ENCODE measurements around the gene NBEAL2. TPM values are rescaled to one million over a fixed set of nuclear protein-coding genes. Genes with fewer than 3 reads are reported as not detected.

The NBEAL2 gene
- total RNA-seq, 2 donors from 2014 or later, result 26.0 to 33.1 TPM

GRCh38 chr3:47057212-47057671 is 77.8 kb downstream of the NBEAL2 start:
- intact Hi-C loops (cut with DNase I), result no loop called here
- DNase-seq (ENCODE audit: low spot score), result no peak

Other genes starting within 250 kb of the NBEAL2 start
- 1 to 10 TPM; 3.2 to 5.9 TPM for gene MYL3, start 116.2 kb upstream of the NBEAL2 start, total RNA-seq
- gene PTH1R, start 101.9 kb upstream of the NBEAL2 start, total RNA-seq, result 10 to 100 TPM in 1 of 2 donors, 1 to 10 TPM in 1; 5.8 to 17.9 TPM
- gene CCDC12, start 2.9 kb upstream of the NBEAL2 start, total RNA-seq, result 10 to 100 TPM; 21.5 to 26.0 TPM
- gene SETD2, start 184.4 kb downstream of the NBEAL2 start, total RNA-seq, result 10 to 100 TPM; 38.3 to 49.3 TPM